Lower leg skin (tissue), 3 donors: ENCODE results near the gene AOPEP.

Source experiments
- POLR2A ChIP-seq, 2 donors: fragments of 450-650 bp; IDR thresholded peaks; one replicate each; pipeline ENCODE4 v1.6.1; 2016 to 2017; ENCODE audit warnings: antibody characterized with exemption in 2 of 2, mild to moderate bottlenecking in 1 of 2, moderate library complexity in 1 of 2
- TF ChIP-seq, protein P1 (sequence below), 3 donors: fragments of 450-650 bp; IDR thresholded peaks; one replicate each; pipeline ENCODE4 v1.5.1; 2016; ENCODE audit warnings: antibody characterized with exemption in 3 of 3, mild to moderate bottlenecking in 3 of 3, moderate library complexity in 2 of 3

DNA sequence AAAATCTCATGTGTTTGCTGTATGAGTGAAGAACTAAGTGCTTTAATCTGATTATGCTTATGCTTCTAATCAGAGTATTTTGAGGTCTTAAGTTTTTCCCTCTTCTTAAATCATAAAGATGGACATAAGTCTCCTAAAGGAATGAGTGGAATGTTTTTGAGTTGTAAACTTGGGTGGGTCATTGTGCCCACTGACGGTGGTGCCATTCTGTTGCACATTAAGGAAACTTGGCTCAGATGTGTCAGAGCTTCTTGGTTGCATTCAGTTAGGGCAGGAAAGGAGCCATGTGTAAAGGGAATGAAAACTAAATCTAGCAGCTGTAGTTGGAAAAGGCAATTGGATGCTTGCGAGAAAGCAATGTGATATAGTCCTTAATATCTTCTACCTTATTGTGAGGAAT, 334.4 kb downstream of the AOPEP start:
- no peak for TF ChIP-seq POLR2A (IDR thresholded peaks at IDR 0.05)
- TF ChIP-seq, protein P1, sequence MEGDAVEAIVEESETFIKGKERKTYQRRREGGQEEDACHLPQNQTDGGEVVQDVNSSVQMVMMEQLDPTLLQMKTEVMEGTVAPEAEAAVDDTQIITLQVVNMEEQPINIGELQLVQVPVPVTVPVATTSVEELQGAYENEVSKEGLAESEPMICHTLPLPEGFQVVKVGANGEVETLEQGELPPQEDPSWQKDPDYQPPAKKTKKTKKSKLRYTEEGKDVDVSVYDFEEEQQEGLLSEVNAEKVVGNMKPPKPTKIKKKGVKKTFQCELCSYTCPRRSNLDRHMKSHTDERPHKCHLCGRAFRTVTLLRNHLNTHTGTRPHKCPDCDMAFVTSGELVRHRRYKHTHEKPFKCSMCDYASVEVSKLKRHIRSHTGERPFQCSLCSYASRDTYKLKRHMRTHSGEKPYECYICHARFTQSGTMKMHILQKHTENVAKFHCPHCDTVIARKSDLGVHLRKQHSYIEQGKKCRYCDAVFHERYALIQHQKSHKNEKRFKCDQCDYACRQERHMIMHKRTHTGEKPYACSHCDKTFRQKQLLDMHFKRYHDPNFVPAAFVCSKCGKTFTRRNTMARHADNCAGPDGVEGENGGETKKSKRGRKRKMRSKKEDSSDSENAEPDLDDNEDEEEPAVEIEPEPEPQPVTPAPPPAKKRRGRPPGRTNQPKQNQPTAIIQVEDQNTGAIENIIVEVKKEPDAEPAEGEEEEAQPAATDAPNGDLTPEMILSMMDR (IDR thresholded peaks at IDR 0.05) = no peak
